ENCODE results near the gene TSC1. TPM values are rescaled to one million over a fixed set of nuclear protein-coding genes. Genes with fewer than 3 reads are reported as not detected.

TSC1 gene
- total and polyA plus RNA-seq, 2 experiments from 2014 or later = 19.5 to 47.8 TPM

DNA sequence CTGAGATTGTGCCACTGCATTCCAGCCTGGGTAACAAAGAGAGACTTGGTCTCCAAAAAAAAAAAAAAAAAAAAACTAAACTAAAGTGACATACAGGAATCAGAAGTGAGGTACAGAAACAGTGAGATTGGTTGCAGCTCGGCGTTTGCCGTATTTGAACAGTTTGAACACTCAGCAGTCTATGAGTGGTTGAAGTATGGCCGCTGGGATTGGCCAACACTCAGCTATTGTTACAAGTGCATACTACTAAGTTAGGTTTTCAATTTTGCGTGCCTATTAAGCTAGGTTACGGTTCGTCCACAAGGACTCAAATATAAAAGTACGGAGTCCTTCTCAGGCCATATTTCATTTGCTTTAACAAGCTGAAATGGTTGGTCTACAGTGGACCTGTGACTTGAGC, 3.3 kb upstream of the TSC1 start:
- H3K27ac ChIP-seq = no peak overlapping the region
- no peak overlapping the region for H3K4me3 ChIP-seq
- H3K36me3 ChIP-seq (replicated peaks; ENCODE audit: insufficient read depth, low read depth) = no peaks in the 10 kb centered on the region
- H2AFZ ChIP-seq = no peak overlapping the region
- no peaks in the 10 kb centered on the region for H3K9me2 ChIP-seq (replicated peaks; ENCODE audit: insufficient read depth)
- no peaks in the 10 kb centered on the region for H3K27me3 ChIP-seq
- H3K9me3 ChIP-seq (ENCODE audit: low read depth) = no peaks in the 10 kb centered on the region
- peaks cover 16% of the 10 kb centered on the region for H3K79me2 ChIP-seq
- TF ChIP-seq, protein P1, sequence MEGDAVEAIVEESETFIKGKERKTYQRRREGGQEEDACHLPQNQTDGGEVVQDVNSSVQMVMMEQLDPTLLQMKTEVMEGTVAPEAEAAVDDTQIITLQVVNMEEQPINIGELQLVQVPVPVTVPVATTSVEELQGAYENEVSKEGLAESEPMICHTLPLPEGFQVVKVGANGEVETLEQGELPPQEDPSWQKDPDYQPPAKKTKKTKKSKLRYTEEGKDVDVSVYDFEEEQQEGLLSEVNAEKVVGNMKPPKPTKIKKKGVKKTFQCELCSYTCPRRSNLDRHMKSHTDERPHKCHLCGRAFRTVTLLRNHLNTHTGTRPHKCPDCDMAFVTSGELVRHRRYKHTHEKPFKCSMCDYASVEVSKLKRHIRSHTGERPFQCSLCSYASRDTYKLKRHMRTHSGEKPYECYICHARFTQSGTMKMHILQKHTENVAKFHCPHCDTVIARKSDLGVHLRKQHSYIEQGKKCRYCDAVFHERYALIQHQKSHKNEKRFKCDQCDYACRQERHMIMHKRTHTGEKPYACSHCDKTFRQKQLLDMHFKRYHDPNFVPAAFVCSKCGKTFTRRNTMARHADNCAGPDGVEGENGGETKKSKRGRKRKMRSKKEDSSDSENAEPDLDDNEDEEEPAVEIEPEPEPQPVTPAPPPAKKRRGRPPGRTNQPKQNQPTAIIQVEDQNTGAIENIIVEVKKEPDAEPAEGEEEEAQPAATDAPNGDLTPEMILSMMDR (IDR thresholded peaks at IDR 0.05; ENCODE audit: poor library complexity) = no peak
- no peak for TF ChIP-seq EZH2phosphoT487 (IDR thresholded peaks at IDR 0.05; ENCODE audit: low read depth, severe bottlenecking, unreplicated experiment)
- TF ChIP-seq EZH2 (IDR thresholded peaks at IDR 0.05; ENCODE audit: borderline replicate concordance) = no peak
- H3K4me1 ChIP-seq (ENCODE audit: insufficient read depth) = peaks cover 7% of the 10 kb centered on the region
- no peak overlapping the region for H3K4me2 ChIP-seq
- DNase-seq (ENCODE audit: low spot score) = no peak
- H4K20me1 ChIP-seq (ENCODE audit: insufficient read depth, poor library complexity, severe bottlenecking) = no peaks in the 10 kb centered on the region
- 92% methylated on average over 8 of the region's 8 CpGs for WGBS (ENCODE audit: low lambda C conversion rate, missing lambda C conversion rate)

DNA sequence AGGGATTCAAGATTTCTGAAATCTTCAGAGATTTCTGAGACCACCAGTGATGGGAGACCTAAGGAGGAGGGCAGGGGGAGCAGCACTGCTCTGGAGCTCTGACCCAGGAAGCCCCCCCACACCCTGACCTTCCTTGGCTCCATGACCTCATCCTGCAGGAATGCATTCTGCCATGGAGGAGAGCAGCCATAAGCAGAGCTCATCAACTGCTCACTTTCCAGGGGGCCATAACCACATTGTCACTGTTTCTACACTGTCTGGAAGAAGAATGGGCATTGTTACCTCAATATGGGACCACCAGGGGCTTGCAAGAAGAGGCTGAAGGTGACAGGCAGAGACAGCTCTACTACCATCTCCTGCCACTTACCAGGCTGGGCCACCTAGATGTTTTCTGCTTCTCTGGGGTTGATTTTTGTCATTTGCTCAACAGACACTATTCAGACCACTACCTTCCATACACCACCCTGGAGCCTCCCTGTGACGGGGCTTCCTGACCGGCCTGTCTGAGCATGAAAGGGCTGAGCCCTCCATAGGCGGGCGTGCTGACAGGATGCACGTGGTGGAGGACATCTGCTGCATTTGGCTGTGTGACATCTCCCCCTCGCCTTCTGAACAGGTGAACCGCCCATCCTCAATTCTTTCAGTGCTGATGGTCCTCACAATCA, 2.3 kb upstream of the TSC1 start:
- no peaks in the 10 kb centered on the region for H3K9me2 ChIP-seq (replicated peaks; ENCODE audit: insufficient read depth)
- H3K4me3 ChIP-seq = no peak overlapping the region
- H2AFZ ChIP-seq = peak overlapping the region; percentile 20
- TF ChIP-seq EZH2 (IDR thresholded peaks at IDR 0.05; ENCODE audit: borderline replicate concordance) = no peak
- no peak for TF ChIP-seq EZH2phosphoT487 (IDR thresholded peaks at IDR 0.05; ENCODE audit: low read depth, severe bottlenecking, unreplicated experiment)
- TF ChIP-seq, protein P1 (IDR thresholded peaks at IDR 0.05; ENCODE audit: poor library complexity) = no peak
- no peaks in the 10 kb centered on the region for H3K9me3 ChIP-seq (ENCODE audit: low read depth)
- no peaks in the 10 kb centered on the region for H4K20me1 ChIP-seq (ENCODE audit: insufficient read depth, poor library complexity, severe bottlenecking)
- H3K27me3 ChIP-seq = no peaks in the 10 kb centered on the region
- H3K4me2 ChIP-seq = no peak overlapping the region
- peak; percentile 53 for DNase-seq (ENCODE audit: low spot score)
- no peaks in the 10 kb centered on the region for H3K36me3 ChIP-seq (replicated peaks; ENCODE audit: insufficient read depth, low read depth)
- peaks cover 26% of the 10 kb centered on the region for H3K79me2 ChIP-seq
- peaks cover 12% of the 10 kb centered on the region for H3K4me1 ChIP-seq (ENCODE audit: insufficient read depth)
- H3K27ac ChIP-seq = no peak overlapping the region
- 91% methylated on average over 7 of the region's 7 CpGs for WGBS (ENCODE audit: low lambda C conversion rate, missing lambda C conversion rate)

DNA sequence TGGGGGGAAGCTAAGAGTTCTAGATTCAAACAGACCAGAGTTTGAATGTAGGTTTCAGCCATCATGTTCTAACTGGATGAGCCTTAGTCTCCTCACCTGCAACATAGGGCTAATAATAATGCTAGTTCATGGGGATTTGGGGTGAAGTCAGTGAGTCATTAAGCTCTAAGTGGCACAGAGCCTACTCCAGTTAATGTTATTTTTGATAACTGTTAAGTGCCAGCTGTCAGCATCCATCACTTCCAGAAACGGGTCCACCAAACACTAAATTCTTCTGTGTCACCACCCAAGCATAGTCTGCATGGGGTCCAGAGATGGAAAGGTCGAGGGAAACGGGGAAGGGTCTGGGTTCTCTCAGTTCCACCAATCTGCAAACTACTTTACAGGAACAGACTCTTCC, 1.8 kb upstream of the TSC1 start:
- DNase-seq (ENCODE audit: low spot score) = no peak
- H3K4me1 ChIP-seq (ENCODE audit: insufficient read depth) = peaks cover 12% of the 10 kb centered on the region
- no peak overlapping the region for H2AFZ ChIP-seq
- H3K9me3 ChIP-seq (ENCODE audit: low read depth) = no peaks in the 10 kb centered on the region
- no peak overlapping the region for H3K27ac ChIP-seq
- H3K4me2 ChIP-seq = no peak overlapping the region
- H3K27me3 ChIP-seq = no peaks in the 10 kb centered on the region
- no peaks in the 10 kb centered on the region for H3K9me2 ChIP-seq (replicated peaks; ENCODE audit: insufficient read depth)
- H3K36me3 ChIP-seq (replicated peaks; ENCODE audit: insufficient read depth, low read depth) = no peaks in the 10 kb centered on the region
- no peak overlapping the region for H3K4me3 ChIP-seq
- no peaks in the 10 kb centered on the region for H4K20me1 ChIP-seq (ENCODE audit: insufficient read depth, poor library complexity, severe bottlenecking)
- 33% methylated on average over 3 of the region's 3 CpGs for WGBS (ENCODE audit: low lambda C conversion rate, missing lambda C conversion rate)
- TF ChIP-seq EZH2 (IDR thresholded peaks at IDR 0.05; ENCODE audit: borderline replicate concordance) = no peak
- TF ChIP-seq EZH2phosphoT487 (IDR thresholded peaks at IDR 0.05; ENCODE audit: low read depth, severe bottlenecking, unreplicated experiment) = no peak
- TF ChIP-seq, protein P1 (IDR thresholded peaks at IDR 0.05; ENCODE audit: poor library complexity) = no peak
- H3K79me2 ChIP-seq = peaks cover 31% of the 10 kb centered on the region
